H1 (cell line): Measurements from ENCODE around the gene CFLAR. TPM values are rescaled to one million over a fixed set of nuclear protein-coding genes. Genes with fewer than 3 reads are reported as not detected.
A peak's percentile ranks its signal among the peaks of the same experiment; 100 is the strongest.
"Not testable (repeated sequence)": the region's sequence is repeated elsewhere in the genome, so short reads cannot be mapped to it uniquely, and the experiment has no call there.

Experiments
- CTCF ChIA-PET: fragments of 300-600 bp; sonication (Branson Sonifier 250); formaldehyde crosslinking; loops from one replicate; lab custom pipeline; 2021; ENCODE audit not compliant: partially characterized antibody; lab: Charles Lee
- POLR2A ChIA-PET: fragments of 300-600 bp; sonication (Branson Sonifier 250); formaldehyde crosslinking; loops from one replicate; lab custom pipeline; 2021; ENCODE audit warnings: inconsistent platforms; ENCODE audit not compliant: partially characterized antibody; lab: Charles Lee
- DNase-seq, 2 experiments: peaks; one replicate each; pipeline versions ENCODE4 v3.0.0 to v3.0.0-alpha.2; 2010 to 2022; ENCODE audit warnings: low spot score in 2 of 2, low read depth in 1 of 2, mixed read lengths in 1 of 2
- FAIRE-seq: peaks from 2 replicates; lab custom pipeline; 2011; peaks lifted over from hg19 to GRCh38; lab: Jason Lieb, UNC
- H2AFZ ChIP-seq: 2 replicates; pipeline ENCODE4 v1.8.1; 2012; ENCODE audit warnings: low read length, inconsistent platforms
- H2AK5ac ChIP-seq: 2 replicates; pipeline ENCODE4 v1.6.1; 2013; ENCODE audit warnings: low read depth, low read length
- H2BK120ac ChIP-seq: replicated peaks from 2 replicates; pipeline ENCODE3; 2013; ENCODE audit warnings: low read depth, low read length, inconsistent platforms
- H2BK12ac ChIP-seq: 2 replicates; pipeline ENCODE4 v1.6.1; 2013; ENCODE audit warnings: low read depth, low read length
- H2BK15ac ChIP-seq: 2 replicates; pipeline ENCODE4 v1.6.1; 2013; ENCODE audit warnings: low read length
- H2BK20ac ChIP-seq: 2 replicates; pipeline ENCODE4 v1.6.1; 2013; ENCODE audit warnings: low read length
- H2BK5ac ChIP-seq: 2 replicates; pipeline ENCODE4 v1.6.1; 2013; ENCODE audit warnings: low read depth, low read length
- H3K14ac ChIP-seq: 2 replicates; pipeline ENCODE4 v1.6.1; 2013; ENCODE audit warnings: inconsistent platforms; ENCODE audit not compliant: insufficient read length
- H3K18ac ChIP-seq: 2 replicates; pipeline ENCODE4 v1.6.1; 2013; ENCODE audit warnings: low read length; ENCODE audit errors: extremely low read depth
- H3K23ac ChIP-seq: 2 replicates; pipeline ENCODE4 v1.6.1; 2013; ENCODE audit warnings: inconsistent platforms; ENCODE audit not compliant: insufficient read length
- H3K23me2 ChIP-seq: 2 replicates; pipeline ENCODE4 v1.6.1; 2013; ENCODE audit warnings: low read depth, low read length
- H3K27ac ChIP-seq: 2 replicates; pipeline ENCODE4 v1.6.1; 2011; ENCODE audit warnings: low read depth, low read length, inconsistent platforms
- H3K27me3 ChIP-seq, 4 experiments: replicated peaks in 1 of 4; 1 replicate in 1 of 4; 2 replicates in 3 of 4; pipeline versions ENCODE4 v1.6.1 to v1.8.1; 2011 to 2013; ENCODE audit warnings: low read length in 3 of 4, mild to moderate bottlenecking in 3 of 4, inconsistent platforms in 2 of 4, mixed read lengths in 2 of 4, moderate library complexity in 1 of 4; ENCODE audit not compliant: control insufficient read depth in 3 of 4, insufficient read depth in 3 of 4; ENCODE audit errors: extremely low read depth in 1 of 4
- H3K36me3 ChIP-seq, 4 experiments: 2 replicates each; pipeline versions ENCODE4 v1.6.1 to v1.8.1; 2011 to 2013; ENCODE audit warnings: mild to moderate bottlenecking in 4 of 4, low read length in 3 of 4, moderate library complexity in 2 of 4, control low read depth in 1 of 4, inconsistent platforms in 1 of 4; ENCODE audit not compliant: insufficient read depth in 4 of 4, control insufficient read depth in 2 of 4
- H3K4ac ChIP-seq: replicated peaks from 2 replicates; pipeline ENCODE3; 2013; ENCODE audit warnings: low read length, low read depth, mixed read lengths, inconsistent platforms; ENCODE audit not compliant: insufficient read length
- H3K4me1 ChIP-seq, 4 experiments: replicated peaks in 1 of 4; 1 replicate in 1 of 4; 2 replicates in 3 of 4; pipeline versions ENCODE4 v1.6.1 to v1.8.1; 2011 to 2013; ENCODE audit warnings: low read length in 3 of 4, inconsistent platforms in 2 of 4, mixed read lengths in 1 of 4; ENCODE audit not compliant: insufficient read depth in 4 of 4, control insufficient read depth in 3 of 4
- H3K4me2 ChIP-seq, 2 experiments: 2 replicates each; pipeline versions ENCODE4 v1.6.1 to v1.8.1; 2011 to 2013; ENCODE audit warnings: low read depth in 2 of 2, low read length in 2 of 2, control low read depth in 1 of 2, inconsistent platforms in 1 of 2, mild to moderate bottlenecking in 1 of 2; ENCODE audit not compliant: insufficient read depth in 1 of 2
- H3K4me3 ChIP-seq, 4 experiments: fragments of 200-600, 300-600 bp in 1 of 4; sonication (generic), shearing (Covaris generic), sonication (Bioruptor Twin) in 1 of 4; 2 replicates each; pipeline versions ENCODE4 v1.5.1 to v1.8.1; 2011 to 2016; ENCODE audit warnings: low read length in 4 of 4, low read depth in 3 of 4, control low read depth in 2 of 4, inconsistent platforms in 2 of 4, mild to moderate bottlenecking in 2 of 4, mixed read lengths in 1 of 4, moderate library complexity in 1 of 4; ENCODE audit not compliant: insufficient read depth in 2 of 4; ENCODE audit errors: extremely low read depth in 1 of 4
- H3K56ac ChIP-seq: replicated peaks from 2 replicates; pipeline ENCODE3; 2013; ENCODE audit warnings: low read depth, mild to moderate bottlenecking, mixed read lengths, low read length, inconsistent platforms; ENCODE audit not compliant: insufficient read length
- H3K79me1 ChIP-seq: 2 replicates; pipeline ENCODE4 v1.6.1; 2013; ENCODE audit warnings: low read depth, low read length, control low read depth
- H3K79me2 ChIP-seq, 2 experiments: 2 replicates each; pipeline versions ENCODE4 v1.6.1 to v1.8.1; 2012 to 2013; ENCODE audit warnings: low read length in 2 of 2, mild to moderate bottlenecking in 2 of 2, inconsistent platforms in 1 of 2; ENCODE audit not compliant: insufficient read depth in 2 of 2, control insufficient read depth in 1 of 2
- H3K9ac ChIP-seq, 4 experiments: replicated peaks in 1 of 4; 1 replicate in 1 of 4; 2 replicates in 3 of 4; pipeline versions ENCODE4 v1.6.1 to v1.8.1; 2011 to 2013; ENCODE audit warnings: low read depth in 3 of 4, low read length in 3 of 4, control low read depth in 2 of 4, mild to moderate bottlenecking in 2 of 4, moderate library complexity in 2 of 4, inconsistent platforms in 1 of 4; ENCODE audit errors: extremely low read depth in 1 of 4
- H3K9me3 ChIP-seq, 2 experiments: 2 replicates each; pipeline versions ENCODE4 v1.6.1 to v1.8.1; 2012 to 2013; ENCODE audit warnings: mild to moderate bottlenecking in 2 of 2, moderate library complexity in 2 of 2, control low read depth in 1 of 2, inconsistent platforms in 1 of 2, low read depth in 1 of 2, low read length in 1 of 2, mixed read lengths in 1 of 2; ENCODE audit not compliant: insufficient read depth in 2 of 2
- H4K20me1 ChIP-seq, 2 experiments: replicated peaks in 1 of 2; 2 replicates each; pipeline versions ENCODE3 to v1.8.1; 2011 to 2013; ENCODE audit warnings: inconsistent platforms in 2 of 2, low read length in 2 of 2, mild to moderate bottlenecking in 1 of 2; ENCODE audit not compliant: insufficient read depth in 2 of 2, control insufficient read depth in 1 of 2
- H4K5ac ChIP-seq: 2 replicates; pipeline ENCODE4 v1.6.1; 2013; ENCODE audit warnings: low read length, low read depth, mixed read lengths, inconsistent platforms; ENCODE audit not compliant: insufficient read length
- H4K8ac ChIP-seq: 2 replicates; pipeline ENCODE4 v1.8.0; 2013; ENCODE audit warnings: mild to moderate bottlenecking, moderate library complexity, low read length, inconsistent platforms; ENCODE audit not compliant: insufficient read depth; ENCODE audit errors: extremely low read depth
- H4K91ac ChIP-seq: replicated peaks from 2 replicates; pipeline ENCODE3; 2013; ENCODE audit warnings: low read length, mixed read lengths, inconsistent platforms; ENCODE audit not compliant: insufficient read length
- WGBS, 2 experiments: shearing (Covaris generic) in 1 of 2; methylation state at CpG; one replicate each; pipeline versions ENCODE4 v1.1.6 to v1.1.7; 2013 to 2015; ENCODE audit warnings: low lambda C conversion rate in 2 of 2, mixed read lengths in 2 of 2, inconsistent platforms in 1 of 2, low coverage in 1 of 2, missing lambda C conversion rate in 1 of 2; ENCODE audit not compliant: insufficient replicate concordance in 2 of 2, insufficient coverage in 1 of 2, insufficient read length in 1 of 2; ENCODE audit errors: extremely low coverage in 1 of 2, missing lambda C conversion rate in 1 of 2; 5-methylcytosine and 5-hydroxymethylcytosine counted together
- polyA plus RNA-seq, 7 experiments: library from polyadenylated mRNA; depleted of rRNA in 3 of 7; stranded (reverse) in 5 of 7; unstranded in 2 of 7; fragments of >200 nt in 5 of 7; fragments of 200-250 nt in 2 of 7; gene quantifications; 1 replicate in 5 of 7; 2 replicates in 1 of 7; 4 replicates in 1 of 7; pipeline versions ENCODE4 v1.2.1 to v1.2.3, GENCODE V29; 2011 to 2013; ENCODE audit warnings: missing spikeins in 2 of 7, mixed read lengths in 2 of 7
- total RNA-seq: library from RNA; stranded (reverse); fragmentation: NEBNext Ultra II Directional; extraction: Animal tissue kit (Norgen Biotek cat#: 25700); gene quantifications from 2 replicates; pipeline ENCODE4 v1.2.1, GENCODE V29; 2021

The CFLAR gene
- total and polyA plus RNA-seq, 2 of the 8 experiments (the other 6 are each of a cell fraction or from before 2014, with no cell fraction given), result 1.1 to 3.9 TPM

GRCh38 chr2:201183835-201184234 is 67.9 kb downstream of the CFLAR start:
- 83% methylated on average over 5 of the region's 5 CpGs; no CpG with 5 or more reads in 1 of the 2 experiments for WGBS, 2 experiments
- not testable (repeated sequence) for H2AK5ac ChIP-seq, H3K79me2 ChIP-seq, H3K18ac ChIP-seq, H3K4me1 ChIP-seq, H2BK5ac ChIP-seq, DNase-seq, H4K20me1 ChIP-seq, H3K27ac ChIP-seq, H2BK20ac ChIP-seq, H3K23ac ChIP-seq, H4K91ac ChIP-seq, H2BK15ac ChIP-seq, H3K79me1 ChIP-seq, H2BK12ac ChIP-seq, FAIRE-seq, H3K9me3 ChIP-seq, H3K4me3 ChIP-seq, H3K36me3 ChIP-seq, H3K14ac ChIP-seq, H3K56ac ChIP-seq, H4K8ac ChIP-seq, H4K5ac ChIP-seq, H3K9ac ChIP-seq, H2AFZ ChIP-seq, H3K23me2 ChIP-seq, H2BK120ac ChIP-seq, H3K4ac ChIP-seq, H3K27me3 ChIP-seq
- H3K4me2 ChIP-seq, result peak overlapping the region in 1 of 2 experiments; percentile 19; a peak in 2 of 4 replicates
- POLR2A ChIA-PET, result interaction anchor here (1.3 kb wide), 1 partner anchor 13 kb away, joined by 3 read pairs; no protein-coding TSS in a partner anchor
- CTCF ChIA-PET, result interaction anchor here (0.8 to 3.9 kb wide), 7 partner anchors 12 to 278 kb away, joined by 3 to 42 read pairs (median 4); no protein-coding TSS in a partner anchor

DNA sequence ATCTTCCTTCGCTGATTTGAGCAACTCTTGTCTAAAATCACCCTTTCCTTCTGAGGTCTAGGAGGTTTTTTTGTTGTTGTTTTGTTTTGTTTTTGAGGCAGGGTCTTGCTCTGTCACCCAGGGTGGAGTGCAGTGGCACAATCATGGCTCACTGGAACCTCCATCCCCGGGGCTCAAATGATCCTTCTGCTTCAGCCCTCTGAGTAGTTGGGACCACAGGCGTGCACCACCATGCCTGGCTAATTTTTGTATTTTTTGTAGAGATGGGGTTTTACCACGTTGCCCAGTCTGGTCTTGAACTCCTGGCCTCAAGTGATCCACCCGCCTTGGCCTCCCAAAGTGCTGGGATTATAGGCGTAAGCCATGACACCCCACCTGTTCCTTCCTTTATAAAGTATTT is 68.3 kb downstream of the CFLAR start:
- DNase-seq, H3K23me2 ChIP-seq, H3K36me3 ChIP-seq, H3K27ac ChIP-seq, H3K79me1 ChIP-seq, H3K4ac ChIP-seq, H3K18ac ChIP-seq, H3K56ac ChIP-seq, H4K91ac ChIP-seq, H2BK20ac ChIP-seq, H4K8ac ChIP-seq, H2BK15ac ChIP-seq, H3K14ac ChIP-seq, H3K4me3 ChIP-seq, H3K79me2 ChIP-seq, H2BK120ac ChIP-seq, H2BK12ac ChIP-seq, FAIRE-seq, H3K9ac ChIP-seq, H3K9me3 ChIP-seq, H4K20me1 ChIP-seq, H2AFZ ChIP-seq, H3K4me1 ChIP-seq, H3K23ac ChIP-seq, H4K5ac ChIP-seq, H3K27me3 ChIP-seq, H2BK5ac ChIP-seq, H2AK5ac ChIP-seq, POLR2A ChIA-PET: not testable (repeated sequence)
- peak overlapping the region in 1 of 2 experiments; percentile 19; a peak in 2 of 4 replicates for H3K4me2 ChIP-seq
- 85% methylated on average over 6 of the region's 6 CpGs; no CpG with 5 or more reads in 1 of the 2 experiments for WGBS, 2 experiments
- CTCF ChIA-PET, result interaction anchor here (1.5 kb wide), 1 partner anchor 35 kb away, joined by 3 read pairs; no protein-coding TSS in a partner anchor
